Mesothelial cell of epicardium (in vitro differentiated cells): ENCODE data around the gene ADAMTS17. TPM values are rescaled to one million over a fixed set of nuclear protein-coding genes. Genes with fewer than 3 reads are reported as not detected.

ENCODE experiments used
- DNase-seq, 2 experiments: peaks; one replicate each; pipeline ENCODE4 v3.0.0; 2021; ENCODE audit warnings: low spot score in 2 of 2; ENCODE audit not compliant: unreplicated experiment in 2 of 2
- H3K27ac Mint-ChIP-seq: 2 replicates; pipeline ENCODE4 v1.8.0; 2021; ENCODE audit warnings: mixed read lengths
- H3K27me3 Mint-ChIP-seq: 2 replicates; pipeline ENCODE4 v1.8.0; 2021; ENCODE audit warnings: low read depth, mixed read lengths
- H3K36me3 Mint-ChIP-seq: 2 replicates; pipeline ENCODE4 v1.8.0; 2021; ENCODE audit warnings: mixed read lengths
- H3K4me1 Mint-ChIP-seq: 2 replicates; pipeline ENCODE4 v1.8.0; 2021; ENCODE audit warnings: mixed read lengths
- H3K4me3 Mint-ChIP-seq: 2 replicates; pipeline ENCODE4 v1.8.0; 2021; ENCODE audit warnings: mild to moderate bottlenecking, moderate library complexity, mixed read lengths
- H3K9me3 Mint-ChIP-seq: 2 replicates; pipeline ENCODE4 v1.8.0; 2021; ENCODE audit warnings: mixed read lengths
- CTCF ChIP-seq: fragments of 200-600 bp; sonication (generic); IDR thresholded peaks from one replicate; pipeline ENCODE4 v1.5.0; 2021; ENCODE audit warnings: antibody characterized with exemption; ENCODE audit not compliant: unreplicated experiment
- total RNA-seq: library from RNA; stranded (reverse); gene quantifications from 3 replicates; pipeline ENCODE4 v1.2.1, GENCODE V29; 2021

ADAMTS17 gene
- total RNA-seq, 1 donor from 2014 or later, result 39.4 TPM

DNA sequence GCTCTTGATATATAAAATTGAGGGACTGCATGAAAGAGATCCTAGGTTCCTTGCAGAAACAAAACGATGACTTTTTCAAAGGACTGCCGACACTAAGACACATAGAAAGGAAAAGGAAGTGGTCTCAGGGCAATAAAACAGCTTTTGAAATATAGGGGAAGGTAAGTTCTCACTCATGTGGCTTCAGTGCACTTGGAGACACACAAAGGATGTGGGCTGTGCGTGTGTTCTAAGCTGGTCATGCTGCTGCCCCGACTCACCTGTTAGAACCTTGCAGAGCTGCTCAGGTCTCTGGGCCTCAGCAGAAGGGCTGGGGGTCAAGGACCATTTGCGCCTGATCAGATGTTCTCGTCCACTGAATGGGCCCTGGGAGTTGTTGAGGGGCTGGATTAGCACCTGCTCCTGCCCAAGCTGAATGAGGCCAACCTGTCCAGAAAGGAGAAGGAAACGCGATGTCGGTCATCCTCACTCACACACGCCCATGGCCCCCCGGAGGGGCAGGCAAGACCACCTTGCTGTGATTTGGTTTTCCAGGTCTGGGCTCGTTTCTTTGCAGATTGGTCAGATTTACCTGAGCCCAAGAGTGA is 11.1 kb downstream of the ADAMTS17 start:
- peaks cover 19% of the 10 kb centered on the region for H3K36me3 Mint-ChIP-seq
- H3K4me3 Mint-ChIP-seq, result no peak overlapping the region
- H3K4me1 Mint-ChIP-seq, result peaks cover 32% of the 10 kb centered on the region
- TF ChIP-seq CTCF, result no peak
- no peak overlapping the region for H3K27ac Mint-ChIP-seq
- DNase-seq, result peak in 1 of 2 experiments; percentile 21
- H3K27me3 Mint-ChIP-seq, result no peaks in the 10 kb centered on the region
- peaks cover under 1% of the 10 kb centered on the region for H3K9me3 Mint-ChIP-seq

GRCh38 chr15:100330221-100330620 is 11.6 kb downstream of the ADAMTS17 start:
- no peak overlapping the region for H3K27ac Mint-ChIP-seq
- H3K4me3 Mint-ChIP-seq, result no peak overlapping the region
- no peak for TF ChIP-seq CTCF
- DNase-seq, result peak in 1 of 2 experiments; percentile 13
- peaks cover 4% of the 10 kb centered on the region for H3K9me3 Mint-ChIP-seq
- peaks cover 24% of the 10 kb centered on the region for H3K36me3 Mint-ChIP-seq
- no peaks in the 10 kb centered on the region for H3K27me3 Mint-ChIP-seq
- H3K4me1 Mint-ChIP-seq, result peaks cover 27% of the 10 kb centered on the region

GRCh38 chr15:100328796-100329195 is 13.0 kb downstream of the ADAMTS17 start:
- Mint-ChIP-seq H3K27me3 (no peaks in the 10 kb centered on the region), H3K9me3 (peaks cover 4% of the 10 kb centered on the region), H3K27ac (no peak overlapping the region), H3K4me3 (no peak overlapping the region), H3K4me1 (peaks cover 13% of the 10 kb centered on the region), H3K36me3 (peaks cover 33% of the 10 kb centered on the region)
- DNase-seq, result peak in 1 of 2 experiments; percentile 24
- no peak for TF ChIP-seq CTCF

- H3K27ac Mint-ChIP-seq, result no peak overlapping the region
- H3K27me3 Mint-ChIP-seq, result no peaks in the 10 kb centered on the region
- peaks cover 8% of the 10 kb centered on the region for H3K9me3 Mint-ChIP-seq
- no peaks in the 10 kb centered on the region for H3K4me1 Mint-ChIP-seq
- H3K4me3 Mint-ChIP-seq, result no peak overlapping the region
- peaks cover 55% of the 10 kb centered on the region for H3K36me3 Mint-ChIP-seq
- DNase-seq, result no peak
- TF ChIP-seq CTCF, result no peak
Observed at GRCh38 chr15:100318880-100319279, 22.9 kb downstream of the ADAMTS17 start.

DNA sequence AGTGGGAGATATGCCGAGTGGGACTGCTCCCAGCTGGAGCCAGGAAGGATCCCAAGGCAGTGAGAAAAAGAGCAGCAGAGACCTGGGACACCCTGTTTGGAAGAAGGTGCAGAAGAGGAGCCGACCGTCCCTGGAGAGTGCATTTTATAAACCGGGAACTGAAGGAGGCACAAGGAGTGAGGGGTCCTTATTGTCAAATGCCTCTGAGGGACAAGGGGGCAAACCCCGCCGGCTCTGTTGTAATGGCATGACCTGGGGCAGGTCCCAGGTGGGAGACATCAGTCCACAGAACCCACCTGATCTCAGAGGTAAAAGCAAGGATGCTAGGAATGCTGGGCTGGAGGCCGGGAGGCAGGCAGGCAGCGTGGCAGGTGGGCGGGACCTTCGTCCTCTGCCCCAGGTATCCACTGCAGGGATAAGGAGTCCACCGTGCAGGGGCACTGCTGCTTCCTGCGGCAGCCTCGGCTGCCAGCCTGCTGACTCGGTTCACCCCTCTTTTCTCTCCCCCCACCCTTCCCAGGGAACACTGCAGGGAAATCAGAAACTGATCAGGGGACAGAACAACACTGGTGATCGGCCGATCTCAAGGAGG is 26.9 kb downstream of the ADAMTS17 start:
- H3K9me3 Mint-ChIP-seq, result peaks cover 11% of the 10 kb centered on the region
- peaks cover 12% of the 10 kb centered on the region for H3K4me1 Mint-ChIP-seq
- H3K27ac Mint-ChIP-seq, result no peak overlapping the region

More for the DNA sequence above, 26.9 kb downstream of the ADAMTS17 start:
- Mint-ChIP-seq H3K27me3 (no peaks in the 10 kb centered on the region), H3K4me3 (no peak overlapping the region), H3K36me3 (peaks cover 55% of the 10 kb centered on the region)
- no peak for TF ChIP-seq CTCF
- DNase-seq, result no peak
